ENCODE measurements around the gene TEKTIP1.
A peak's percentile ranks its signal among the peaks of the same experiment; 100 is the strongest.
"Not testable (repeated sequence)": the region's sequence is repeated elsewhere in the genome, so short reads cannot be mapped to it uniquely, and the experiment has no call there.

Gene TEKTIP1

GRCh38 chr19:3573858-3574637 lies 35.1 kb downstream of the TEKTIP1 start:
- Mint-ChIP-seq H3K36me3 (peaks cover 19% of the 10 kb centered on the region), H3K27ac (peak overlapping the region; percentile 37)
- ATAC-seq = peak; percentile 31

GRCh38 chr19:3575260-3575741 lies 36.3 kb downstream of the TEKTIP1 start:
- DNase-seq (ENCODE audit: low spot score in 2 of 2) (no peak), ATAC-seq (no peak)
- no peaks in the 10 kb centered on the region for H3K9me3 Mint-ChIP-seq
- H3K27ac Mint-ChIP-seq = no peak overlapping the region
- H3K36me3 Mint-ChIP-seq = peaks cover 19% of the 10 kb centered on the region
- peaks cover 25% of the 10 kb centered on the region for H3K4me1 Mint-ChIP-seq
- H3K4me3 Mint-ChIP-seq = peak overlapping the region; percentile 71

More at GRCh38 chr19:3573858-3574637, 35.1 kb downstream of the TEKTIP1 start:
- H3K4me1 Mint-ChIP-seq = peaks cover 25% of the 10 kb centered on the region
- DNase-seq (ENCODE audit: low spot score in 2 of 2) = peak; percentile 75 to 95
- H3K9me3 Mint-ChIP-seq = no peaks in the 10 kb centered on the region
- peak overlapping the region; percentile 71 for H3K4me3 Mint-ChIP-seq

GRCh38 chr19:3575949-3576673 lies 37.1 kb downstream of the TEKTIP1 start:
- peaks cover 19% of the 10 kb centered on the region for H3K36me3 Mint-ChIP-seq
- ATAC-seq (no peak), DNase-seq (ENCODE audit: low spot score in 2 of 2) (no peak)
- no peak overlapping the region for H3K4me3 Mint-ChIP-seq
- peaks cover 25% of the 10 kb centered on the region for H3K4me1 Mint-ChIP-seq
- H3K27ac Mint-ChIP-seq = no peak overlapping the region
- H3K9me3 Mint-ChIP-seq = no peaks in the 10 kb centered on the region

- no peak overlapping the region for H3K27ac Mint-ChIP-seq
- peaks cover 19% of the 10 kb centered on the region for H3K4me1 Mint-ChIP-seq
- no peaks in the 10 kb centered on the region for H3K9me3 Mint-ChIP-seq
- DNase-seq (ENCODE audit: low spot score in 2 of 2) (no peak), ATAC-seq (no peak)
- no peak overlapping the region for H3K4me3 Mint-ChIP-seq
- peaks cover 19% of the 10 kb centered on the region for H3K36me3 Mint-ChIP-seq
These were observed 37.9 kb downstream of the TEKTIP1 start for GRCh38 chr19:3576696-3577443.

- no peak for DNase-seq (ENCODE audit: low spot score in 2 of 2)
- Mint-ChIP-seq H3K4me1 (peaks cover 14% of the 10 kb centered on the region), H3K9me3 (no peaks in the 10 kb centered on the region), H3K27ac (no peak overlapping the region), H3K4me3 (no peak overlapping the region), H3K36me3 (peaks cover 19% of the 10 kb centered on the region)
- ATAC-seq = no peak
These were observed 38.9 kb downstream of the TEKTIP1 start for GRCh38 chr19:3577723-3578344.

- H3K9me3 Mint-ChIP-seq = no peaks in the 10 kb centered on the region
- H3K36me3 Mint-ChIP-seq = peaks cover 19% of the 10 kb centered on the region
- peaks cover 14% of the 10 kb centered on the region for H3K4me1 Mint-ChIP-seq
- no peak for DNase-seq (ENCODE audit: low spot score in 2 of 2)
- H3K4me3 Mint-ChIP-seq = no peak overlapping the region
- H3K27ac Mint-ChIP-seq = no peak overlapping the region
- no peak for ATAC-seq
These were observed 39.4 kb downstream of the TEKTIP1 start for GRCh38 chr19:3578390-3578789.

- no peak overlapping the region for H3K27ac Mint-ChIP-seq
These were observed 41.4 kb downstream of the TEKTIP1 start for GRCh38 chr19:3580156-3580934.

GRCh38 chr19:3581792-3582191 lies 42.8 kb downstream of the TEKTIP1 start:
- H3K4me3 Mint-ChIP-seq; H3K4me1 Mint-ChIP-seq; H3K9me3 Mint-ChIP-seq; H3K27ac Mint-ChIP-seq; ATAC-seq; DNase-seq (ENCODE audit: low spot score in 2 of 2); H3K36me3 Mint-ChIP-seq: not testable (repeated sequence)

More at GRCh38 chr19:3580156-3580934, 41.4 kb downstream of the TEKTIP1 start:
- ATAC-seq (no peak), DNase-seq (ENCODE audit: low spot score in 2 of 2) (no peak)
- peaks cover 4% of the 10 kb centered on the region for H3K36me3 Mint-ChIP-seq
- H3K4me1 Mint-ChIP-seq = peaks cover 3% of the 10 kb centered on the region
- no peaks in the 10 kb centered on the region for H3K9me3 Mint-ChIP-seq
- no peak overlapping the region for H3K4me3 Mint-ChIP-seq

- not testable (repeated sequence) for H3K27ac Mint-ChIP-seq; H3K36me3 Mint-ChIP-seq; H3K4me3 Mint-ChIP-seq; H3K9me3 Mint-ChIP-seq; H3K4me1 Mint-ChIP-seq; DNase-seq (ENCODE audit: low spot score in 2 of 2); ATAC-seq
These were observed 45.2 kb downstream of the TEKTIP1 start for GRCh38 chr19:3584036-3584802.

GRCh38 chr19:3585301-3586126 lies 46.5 kb downstream of the TEKTIP1 start, which contains the start of gene GIPC3:
Gene GIPC3, plus strand, starts transcription at chr19:3585478. Its CDS starts 120 bp downstream, at chr19:3585598.
- no peak for ATAC-seq
- Mint-ChIP-seq H3K4me3 (peak within 1 kb of the TSS; percentile 35), H3K27ac (no peak within 1 kb of the TSS), H3K9me3 (no peaks in the 10 kb centered on the region), H3K4me1 (no peaks in the 10 kb centered on the region), H3K36me3 (no peaks in the 10 kb centered on the region)
- DNase-seq (ENCODE audit: low spot score in 2 of 2) = no peak

- Mint-ChIP-seq H3K36me3 (no peaks in the 10 kb centered on the region), H3K9me3 (no peaks in the 10 kb centered on the region), H3K4me1 (no peaks in the 10 kb centered on the region), H3K4me3 (peak overlapping the region; percentile 35), H3K27ac (no peak overlapping the region)
- DNase-seq (ENCODE audit: low spot score in 2 of 2) (no peak), ATAC-seq (no peak)
These were observed 47.2 kb downstream of the TEKTIP1 start for GRCh38 chr19:3586127-3586626.

GRCh38 chr19:3586707-3587346 lies 47.9 kb downstream of the TEKTIP1 start:
- Mint-ChIP-seq H3K4me1 (no peaks in the 10 kb centered on the region), H3K27ac (no peak overlapping the region), H3K4me3 (peak overlapping the region; percentile 35), H3K9me3 (no peaks in the 10 kb centered on the region), H3K36me3 (no peaks in the 10 kb centered on the region)
- ATAC-seq (no peak), DNase-seq (ENCODE audit: low spot score in 2 of 2) (no peak)
